DND-41 (cell line): ENCODE measurements around the gene C1QTNF12.
A peak's percentile ranks its signal among the peaks of the same experiment; 100 is the strongest.

Experiments
- ATAC-seq: fragments of 200-7000 bp; cut with Tn5 transposase; 3 replicates; pipeline ENCODE4 v1.9.1; 2021; ENCODE audit warnings: low read depth; ENCODE audit not compliant: insufficient read depth
- DNase-seq: peaks from one replicate; pipeline ENCODE4 v3.0.0-alpha.2; 2020
- H2AFZ ChIP-seq: 2 replicates; pipeline ENCODE4 v1.6.0; 2012; ENCODE audit warnings: low read depth, low read length
- H3K27ac ChIP-seq: 2 replicates; pipeline ENCODE4 v1.5.1; 2012; ENCODE audit warnings: low read length, inconsistent platforms
- H3K27me3 ChIP-seq: fragments of 200-600 bp; sonication (generic); 2 replicates; pipeline ENCODE4 v1.6.0; 2012; ENCODE audit warnings: low read length, mild to moderate bottlenecking, inconsistent platforms; ENCODE audit not compliant: insufficient read depth, poor library complexity
- H3K36me3 ChIP-seq: 2 replicates; pipeline ENCODE4 v1.5.1; 2012; ENCODE audit warnings: low read length, inconsistent platforms; ENCODE audit not compliant: insufficient read depth
- H3K4me1 ChIP-seq: 2 replicates; pipeline ENCODE4 v1.5.1; 2012; ENCODE audit warnings: mild to moderate bottlenecking, low read length; ENCODE audit not compliant: insufficient read depth
- H3K4me2 ChIP-seq: 2 replicates; pipeline ENCODE4 v1.6.0; 2012; ENCODE audit warnings: mild to moderate bottlenecking, moderate library complexity, low read length, inconsistent platforms; ENCODE audit not compliant: insufficient read depth
- H3K4me3 ChIP-seq, 2 experiments: fragments of 200-600 bp in 1 of 2; shearing (Covaris generic) in 1 of 2; 2 replicates each; pipeline ENCODE4 v1.5.1; 2012 to 2016; ENCODE audit warnings: inconsistent platforms in 2 of 2, low read length in 2 of 2, mild to moderate bottlenecking in 2 of 2, low read depth in 1 of 2, moderate library complexity in 1 of 2
- H3K79me2 ChIP-seq: 2 replicates; pipeline ENCODE4 v1.6.0; 2012; ENCODE audit warnings: low read length, inconsistent platforms; ENCODE audit not compliant: insufficient read depth
- H3K9ac ChIP-seq: 2 replicates; pipeline ENCODE4 v1.6.0; 2012; ENCODE audit warnings: low read depth, mild to moderate bottlenecking, inconsistent platforms, low read length, moderate library complexity
- H3K9me3 ChIP-seq: 2 replicates; pipeline ENCODE4 v1.5.1; 2012; ENCODE audit warnings: low read length, moderate library complexity, mild to moderate bottlenecking, inconsistent platforms; ENCODE audit not compliant: insufficient read depth, severe bottlenecking
- H4K20me1 ChIP-seq: 2 replicates; pipeline ENCODE4 v1.6.0; 2012; ENCODE audit warnings: low read length; ENCODE audit not compliant: insufficient read depth
- CTCF ChIP-seq: IDR thresholded peaks from 2 replicates; pipeline ENCODE4 v1.5.1; 2012; ENCODE audit warnings: borderline replicate concordance, low read length, moderate library complexity, mild to moderate bottlenecking; ENCODE audit not compliant: poor library complexity, severe bottlenecking; ENCODE audit errors: extremely low read depth
- EZH2 ChIP-seq: IDR thresholded peaks from 3 replicates; pipeline ENCODE4 v1.6.1; 2012; ENCODE audit warnings: borderline replicate concordance, low read depth, mild to moderate bottlenecking, moderate library complexity, low read length, inconsistent platforms; ENCODE audit not compliant: severe bottlenecking

The C1QTNF12 gene

GRCh38 chr1:1208713-1209433, 37.6 kb downstream of the C1QTNF12 start:
- peak; percentile 74 for ATAC-seq
- H3K79me2 ChIP-seq = no peaks in the 10 kb centered on the region
- peak; percentile 86 for DNase-seq

GRCh38 chr1:1207571-1207892, 39.0 kb downstream of the C1QTNF12 start:
- H3K27ac ChIP-seq = no peak overlapping the region
- peaks cover 10% of the 10 kb centered on the region for H3K4me1 ChIP-seq
- no peak overlapping the region for H2AFZ ChIP-seq
- TF ChIP-seq CTCF (no peak), EZH2 (no peak)
- peaks cover 18% of the 10 kb centered on the region for H4K20me1 ChIP-seq
- no peak overlapping the region for H3K4me2 ChIP-seq
- ATAC-seq (no peak), DNase-seq (no peak)
- no peaks in the 10 kb centered on the region for H3K36me3 ChIP-seq
- no peak overlapping the region for H3K9ac ChIP-seq
- H3K4me3 ChIP-seq = no peak overlapping the region
- peaks cover 4% of the 10 kb centered on the region for H3K27me3 ChIP-seq
- no peaks in the 10 kb centered on the region for H3K9me3 ChIP-seq
- no peaks in the 10 kb centered on the region for H3K79me2 ChIP-seq

More at GRCh38 chr1:1208713-1209433, 37.6 kb downstream of the C1QTNF12 start:
- H3K4me3 ChIP-seq = no peak overlapping the region
- no peaks in the 10 kb centered on the region for H3K9me3 ChIP-seq
- peak overlapping the region; percentile 31; the same call in 1 of the 2 replicates for H3K4me2 ChIP-seq
- H3K27me3 ChIP-seq = peaks cover 4% of the 10 kb centered on the region
- no peak for TF ChIP-seq CTCF
- TF ChIP-seq EZH2 = no peak
- H3K36me3 ChIP-seq = no peaks in the 10 kb centered on the region
- H3K27ac ChIP-seq = no peak overlapping the region
- peaks cover 14% of the 10 kb centered on the region for H3K4me1 ChIP-seq
- H4K20me1 ChIP-seq = peaks cover 19% of the 10 kb centered on the region
- H2AFZ ChIP-seq = no peak overlapping the region
- H3K9ac ChIP-seq = no peak overlapping the region

- Histone ChIP-seq H4K20me1 (peaks cover 18% of the 10 kb centered on the region), H3K36me3 (no peaks in the 10 kb centered on the region), H3K9ac (no peak overlapping the region), H3K79me2 (no peaks in the 10 kb centered on the region), H3K27me3 (peaks cover 4% of the 10 kb centered on the region), H3K4me1 (peaks cover 10% of the 10 kb centered on the region), H3K9me3 (no peaks in the 10 kb centered on the region), H3K27ac (no peak overlapping the region), H2AFZ (no peak overlapping the region), H3K4me3 (no peak overlapping the region), H3K4me2 (no peak overlapping the region)
- DNase-seq (no peak), ATAC-seq (no peak)
- TF ChIP-seq CTCF (no peak), EZH2 (no peak)
These were observed 39.5 kb downstream of the C1QTNF12 start for GRCh38 chr1:1206966-1207531.
